GM12878 (cell line): ENCODE data around the gene KIAA0825. TPM values are rescaled to one million over a fixed set of nuclear protein-coding genes. Genes with fewer than 3 reads are reported as not detected.

ENCODE experiments used
- ATAC-seq: fragments of 200-7000 bp; cut with Tn5 transposase; 3 replicates; pipeline ENCODE4 v1.9.1; 2020; ENCODE audit warnings: mild to moderate bottlenecking, moderate library complexity
- BruUV-seq: library from RNA; stranded (reverse); fragments of 400-500 nt; replicated peaks from 2 replicates; lab custom pipeline; 2021; lab: Mats Ljungman, UMichigan
- CTCF ChIA-PET: fragments of 300-600 bp; sonication (Branson Sonifier 250); formaldehyde crosslinking; extraction: SDS; loops from one replicate; lab custom pipeline; 2021; ENCODE audit warnings: inconsistent platforms; lab: Yijun Ruan, JAX
- POLR2A ChIA-PET: fragments of 350-600 bp; formaldehyde crosslinking; extraction: SDS; loops from one replicate; lab custom pipeline; 2021; ENCODE audit warnings: inconsistent platforms; lab: Charles Lee
- RAD21 ChIA-PET: fragments of 300-600 bp; sonication (Branson Sonifier 250); formaldehyde crosslinking; loops from one replicate; lab custom pipeline; 2023; ENCODE audit warnings: antibody characterized with exemption; ENCODE audit not compliant: unreplicated experiment; lab: Charles Lee
- SMC1A ChIA-PET: fragments of 300-600 bp; sonication (Branson Sonifier 250); formaldehyde crosslinking; loops from one replicate; lab custom pipeline; 2023; ENCODE audit not compliant: unreplicated experiment, uncharacterized antibody; lab: Charles Lee
- DNase-seq: peaks from one replicate; pipeline ENCODE4 v3.0.0-alpha.2; 2011; ENCODE audit warnings: low read depth, low spot score
- FAIRE-seq: peaks from 3 replicates; lab custom pipeline; 2011; peaks lifted over from hg19 to GRCh38; lab: Jason Lieb, UNC
- H2AFZ ChIP-seq: 2 replicates; pipeline ENCODE4 v1.6.0; 2011; ENCODE audit warnings: low read depth, low read length, control low read depth; ENCODE audit not compliant: control insufficient read depth
- H3K27ac ChIP-seq: 2 replicates; pipeline ENCODE4 v1.5.1; 2011; ENCODE audit warnings: control low read depth; ENCODE audit not compliant: control insufficient read depth, insufficient read depth
- H3K27me3 ChIP-seq, 2 experiments: replicated peaks in 1 of 2; 2 replicates each; pipeline versions ENCODE4 v1.6.0 to v1.6.1; 2011; ENCODE audit warnings: low read length in 1 of 2; ENCODE audit not compliant: control insufficient read depth in 2 of 2, insufficient read depth in 2 of 2
- H3K36me3 ChIP-seq, 2 experiments: 2 replicates each; pipeline ENCODE4 v1.5.1; 2011; ENCODE audit warnings: low read length in 1 of 2; ENCODE audit not compliant: control insufficient read depth in 2 of 2, insufficient read depth in 2 of 2
- H3K4me1 ChIP-seq: 2 replicates; pipeline ENCODE4 v1.6.1; 2011; ENCODE audit warnings: mild to moderate bottlenecking, low read length, moderate library complexity, mixed read lengths; ENCODE audit not compliant: control insufficient read depth, insufficient read depth
- H3K4me2 ChIP-seq: 2 replicates; pipeline ENCODE4 v1.6.0; 2011; ENCODE audit warnings: control low read depth; ENCODE audit not compliant: control insufficient read depth, insufficient read depth
- H3K4me3 ChIP-seq: fragments of 200-600 bp; sonication (generic); 2 replicates; pipeline ENCODE4 v1.5.1; 2016
- H3K79me2 ChIP-seq: 2 replicates; pipeline ENCODE4 v1.6.0; 2011; ENCODE audit warnings: low read length; ENCODE audit not compliant: control insufficient read depth, insufficient read depth
- H3K9ac ChIP-seq: 2 replicates; pipeline ENCODE4 v1.8.0; 2011; ENCODE audit warnings: low read length, control low read depth, mixed read lengths; ENCODE audit not compliant: control insufficient read depth, insufficient read depth
- H3K9me3 ChIP-seq: replicated peaks from 3 replicates; pipeline ENCODE4 v1.5.1; 2011; ENCODE audit warnings: mild to moderate bottlenecking, low read length; ENCODE audit not compliant: control insufficient read depth, insufficient read depth
- H4K20me1 ChIP-seq: 2 replicates; pipeline ENCODE4 v1.6.0; 2011; ENCODE audit not compliant: control insufficient read depth, insufficient read depth
- BRCA1 ChIP-seq: IDR thresholded peaks from 2 replicates; pipeline ENCODE4 v1.6.1; 2011; ENCODE audit warnings: low read depth, low read length, improper control_type of control experiment
- EGR1 ChIP-seq, 2 experiments: IDR thresholded peaks; 1 replicate in 1 of 2; 2 replicates in 1 of 2; pipeline ENCODE4 v1.6.1; 2011 to 2012; ENCODE audit warnings: low read depth in 2 of 2, low read length in 2 of 2, borderline replicate concordance in 1 of 2, mild to moderate bottlenecking in 1 of 2, moderate library complexity in 1 of 2
- ELK1 ChIP-seq: IDR thresholded peaks from 2 replicates; pipeline ENCODE4 v1.6.1; 2012; ENCODE audit warnings: low read depth, low read length, improper control_type of control experiment
- ETV6 ChIP-seq, 2 experiments: fragments of 450-650 bp in 1 of 2; IDR thresholded peaks in 1 of 2; conservative IDR thresholded peaks in 1 of 2; 2 replicates each; pipeline ENCODE4 v1.6.1; 2014; ENCODE audit warnings: antibody characterized with exemption in 1 of 2, borderline replicate concordance in 1 of 2, low read depth in 1 of 2, mild to moderate bottlenecking in 1 of 2, moderate library complexity in 1 of 2
- HSF1 ChIP-seq: fragments of 150-350 bp; IDR thresholded peaks from 2 replicates; pipeline ENCODE4 v1.6.1; 2014; ENCODE audit warnings: mild to moderate bottlenecking, low read depth, low read length
- JUND ChIP-seq: IDR thresholded peaks from 2 replicates; pipeline ENCODE4 v1.6.1; 2012; ENCODE audit warnings: low read depth, mild to moderate bottlenecking, low read length, improper control_type of control experiment, moderate library complexity
- RB1 ChIP-seq: fragments of 450-650 bp; formaldehyde crosslinking; IDR thresholded peaks from 2 replicates; pipeline ENCODE4 v1.6.1; 2017; ENCODE audit warnings: mild to moderate bottlenecking, borderline replicate concordance
- SUPT20H ChIP-seq: IDR thresholded peaks from 2 replicates; pipeline ENCODE4 v1.6.1; 2011; ENCODE audit warnings: low read depth, mild to moderate bottlenecking, low read length, moderate library complexity, borderline replicate concordance; ENCODE audit not compliant: control insufficient read depth
- ZNF592 ChIP-seq: fragments of 450-650 bp; IDR thresholded peaks from 2 replicates; pipeline ENCODE4 v1.6.1; 2017; ENCODE audit warnings: mild to moderate bottlenecking, moderate library complexity
- ZNF687 ChIP-seq: fragments of 450-650 bp; IDR thresholded peaks from 2 replicates; pipeline ENCODE4 v1.6.1; 2017; ENCODE audit warnings: mild to moderate bottlenecking, moderate library complexity
- WGBS: methylation state at CpG from one replicate; pipeline ENCODE4 v1.1.6; 2016; ENCODE audit warnings: low lambda C conversion rate; ENCODE audit not compliant: insufficient replicate concordance, insufficient coverage; ENCODE audit errors: missing lambda C conversion rate; 5-methylcytosine and 5-hydroxymethylcytosine counted together
- in situ Hi-C: fragments of 300-500 bp; cut with MboI; formaldehyde crosslinking; loops from 9 replicates; pipeline ENCODE4 v1.14.3; 2018; ENCODE audit warnings: mixed read lengths
- intact Hi-C: fragments of 100-400 bp; cut with micrococcal nuclease; formaldehyde crosslinking; loops from one replicate; pipeline ENCODE4 v1.14.2; 2022; ENCODE audit not compliant: unreplicated experiment
- polyA plus RNA-seq, 11 experiments: library from polyadenylated mRNA; depleted of rRNA in 4 of 11; unstranded in 6 of 11; stranded (reverse) in 5 of 11; fragments of >200 nt; fragmentation: Nextera tagmentation in 4 of 11; fragmentation: Illumina TruSeq in 1 of 11; extraction: Ambion mirVana in 4 of 11; extraction: Trizol in 1 of 11; gene quantifications; 1 replicate in 1 of 11; 2 replicates in 10 of 11; pipeline versions ENCODE4 v1.2.1 to v1.2.3, GENCODE V29; 2011 to 2016; ENCODE audit warnings: inconsistent platforms in 2 of 11, missing spikeins in 2 of 11, low read depth in 1 of 11
- total RNA-seq, 4 experiments: library from RNA; depleted of rRNA in 3 of 4; stranded (reverse); fragments of >200 nt in 3 of 4; fragmentation: Illumina TruSeq in 1 of 4; extraction: Trizol in 1 of 4; gene quantifications; 2 replicates each; pipeline versions ENCODE4 v1.2.1 to v1.2.3, GENCODE V29; 2013 to 2021

The KIAA0825 gene
- total and polyA plus RNA-seq, 10 of the 15 experiments (the other 5 are each of a cell fraction or from before 2014, with no cell fraction given): 0.55 to 1.9 (median 1.5) TPM

- TF ChIP-seq ELK1: no peak
These were observed 137.3 kb downstream of the KIAA0825 start (continued) for GRCh38 chr5:94481059-94481458.

- no peaks in the 10 kb centered on the region for H3K27me3 ChIP-seq
- no peaks in the 10 kb centered on the region for H3K4me1 ChIP-seq
- POLR2A ChIA-PET: no interaction called here
- no peak overlapping the region for H3K27ac ChIP-seq
- ATAC-seq (no peak), DNase-seq (no peak), FAIRE-seq (no peak)
- SMC1A ChIA-PET: interaction anchor here (0.6 kb wide), 1 partner anchor 117 kb away, joined by 3 read pairs; no protein-coding TSS in a partner anchor
- no peak overlapping the region for H2AFZ ChIP-seq
- H3K9me3 ChIP-seq: no peaks in the 10 kb centered on the region
- WGBS: 100% methylated on average over 1 of the region's 1 CpG
- H3K9ac ChIP-seq: no peak overlapping the region
- intact Hi-C loops (no loop called here), in situ Hi-C loops (no loop called here)
- CTCF ChIA-PET: interaction anchor here (0.6 kb wide), 1 partner anchor 138 kb away, joined by 3 read pairs; the partner anchor contains the start of genes KIAA0825 and SLF1
- H3K36me3 ChIP-seq: no peaks in the 10 kb centered on the region
- no peaks in the 10 kb centered on the region for H4K20me1 ChIP-seq
- no peak overlapping the region for H3K4me3 ChIP-seq
- RAD21 ChIA-PET: no interaction called here
- no peak for TF ChIP-seq RB1
- TF ChIP-seq HSF1: no peak
- TF ChIP-seq BRCA1: no peak
- no peak for TF ChIP-seq ETV6 (conservative IDR thresholded peaks at IDR 0.05 in 1 of 2, IDR thresholded peaks at IDR 0.05 in 1 of 2; ENCODE audit: borderline replicate concordance in 1 of 2, low read depth in 1 of 2)
- no peak for TF ChIP-seq EGR1 (IDR thresholded peaks at IDR 0.05; ENCODE audit: borderline replicate concordance in 1 of 2, low read depth in 2 of 2, low read length in 2 of 2)
- no peak for TF ChIP-seq SUPT20H
- TF ChIP-seq ZNF687: no peak
- TF ChIP-seq JUND: no peak
- no peak for TF ChIP-seq ZNF592
- H3K79me2 ChIP-seq: no peaks in the 10 kb centered on the region
- no TSS peak for BruUV-seq
- H3K4me2 ChIP-seq: no peak overlapping the region
These were observed 137.9 kb downstream of the KIAA0825 start for GRCh38 chr5:94480486-94480885.
